KG1 (cell line): ENCODE measurements around the gene CLCNKB.
A peak's percentile ranks its signal among the peaks of the same experiment; 100 is the strongest.
"Not testable (repeated sequence)": the region's sequence is repeated elsewhere in the genome, so short reads cannot be mapped to it uniquely, and the experiment has no call there.

Source experiments
- DNase-seq: peaks from one replicate; lab custom pipeline; 2025; lab: John Stamatoyannopoulos, UW

The CLCNKB gene

DNA sequence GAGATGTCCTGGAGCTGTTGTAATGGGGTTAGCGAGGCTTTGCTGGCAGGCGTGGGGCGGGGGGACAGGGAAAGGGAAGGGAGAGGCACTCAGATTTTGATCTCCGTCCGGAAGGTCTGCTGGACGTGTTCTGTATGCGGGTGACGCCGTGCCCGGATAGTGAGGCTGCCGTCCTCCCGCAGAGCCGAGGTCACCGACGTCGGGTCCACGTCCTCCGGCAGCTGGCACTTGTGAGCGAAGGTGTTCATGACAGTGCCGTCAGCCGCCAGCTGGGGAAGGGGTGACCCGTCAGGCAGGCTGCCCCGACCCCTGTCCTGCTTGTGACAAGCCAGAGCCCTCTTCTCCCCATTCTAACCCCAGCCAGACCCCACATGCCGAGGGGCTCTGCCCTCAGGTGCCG, 28.1 kb upstream of the CLCNKB start:
- no peak for DNase-seq

- no peak for DNase-seq
Measured at GRCh38 chr1:16015960-16016901, 27.4 kb upstream of the CLCNKB start.

DNA sequence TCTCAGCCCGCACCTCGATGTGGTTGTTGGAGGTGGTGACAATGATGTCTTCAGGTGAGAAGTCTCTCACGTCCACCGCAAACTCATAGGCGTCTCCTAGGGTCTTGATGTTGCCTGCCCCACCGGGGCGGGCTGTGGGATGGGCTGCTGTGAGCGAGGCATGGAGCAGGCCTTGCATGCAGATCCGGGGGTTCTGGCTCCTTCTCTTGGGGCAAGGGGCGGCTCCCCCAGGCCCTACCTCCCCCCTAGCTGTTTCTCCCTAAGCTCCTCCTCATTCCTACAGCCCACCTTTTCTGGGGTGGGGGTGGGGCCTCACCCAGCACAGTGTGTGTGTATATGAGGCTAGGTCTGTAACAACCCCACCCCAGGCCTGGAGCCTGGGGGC, 26.5 kb upstream of the CLCNKB start:
- no peak for DNase-seq

- no peak for DNase-seq
Measured at GRCh38 chr1:16017461-16018303, 25.9 kb upstream of the CLCNKB start, which contains the start of gene HSPB7. Gene HSPB7 (minus strand): TSS chr1:16018043. CDS start chr1:16017963, 80 bp downstream.

GRCh38 chr1:16018308-16018707, 25.3 kb upstream of the CLCNKB start:
- DNase-seq = no peak

DNA sequence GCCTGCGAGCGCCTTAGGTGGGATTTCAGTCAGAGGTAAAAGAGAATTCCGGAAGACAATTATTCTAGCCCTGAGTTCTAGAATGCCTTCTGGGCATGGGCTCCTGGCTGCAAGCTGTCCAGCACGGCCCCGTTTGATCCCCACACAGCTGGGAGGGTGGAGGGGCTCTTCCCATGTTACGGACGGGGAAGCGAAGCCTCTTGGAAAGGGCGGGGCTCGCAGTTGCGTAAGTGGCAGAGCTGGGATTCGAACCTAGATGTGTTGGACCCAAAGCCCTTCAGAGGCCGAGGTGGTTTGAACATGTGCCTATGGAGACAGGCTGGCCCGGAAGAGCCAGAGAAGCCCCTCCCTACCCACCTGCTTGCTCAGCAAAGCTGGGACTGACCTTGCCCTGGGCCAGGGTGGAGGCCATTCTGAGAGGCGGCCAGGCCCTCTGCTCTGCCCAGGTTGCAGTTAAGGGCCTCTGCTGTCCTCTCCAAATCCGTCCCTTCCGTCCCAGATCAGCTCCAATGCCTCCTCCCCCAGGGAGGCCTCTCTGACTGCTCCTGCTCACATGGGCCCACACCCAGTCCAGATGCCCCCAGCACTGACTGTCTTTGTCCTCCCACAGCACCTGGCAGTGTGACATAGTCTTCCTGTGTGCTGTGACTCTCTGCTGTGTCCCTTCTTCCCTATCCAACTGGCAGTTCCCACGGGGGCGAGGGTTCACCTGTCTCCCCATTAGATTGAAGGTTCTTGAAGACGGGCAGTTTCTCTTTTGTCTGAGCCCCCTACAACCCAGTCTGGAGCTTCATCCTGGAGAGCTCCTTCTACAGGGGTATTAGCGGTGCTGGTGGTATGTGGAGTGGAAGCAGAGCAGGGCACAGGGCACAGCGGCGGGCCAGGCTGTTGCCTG, 24.6 kb upstream of the CLCNKB start:
- no peak for DNase-seq

GRCh38 chr1:16019644-16020277, 23.8 kb upstream of the CLCNKB start:
- DNase-seq = no peak

DNA sequence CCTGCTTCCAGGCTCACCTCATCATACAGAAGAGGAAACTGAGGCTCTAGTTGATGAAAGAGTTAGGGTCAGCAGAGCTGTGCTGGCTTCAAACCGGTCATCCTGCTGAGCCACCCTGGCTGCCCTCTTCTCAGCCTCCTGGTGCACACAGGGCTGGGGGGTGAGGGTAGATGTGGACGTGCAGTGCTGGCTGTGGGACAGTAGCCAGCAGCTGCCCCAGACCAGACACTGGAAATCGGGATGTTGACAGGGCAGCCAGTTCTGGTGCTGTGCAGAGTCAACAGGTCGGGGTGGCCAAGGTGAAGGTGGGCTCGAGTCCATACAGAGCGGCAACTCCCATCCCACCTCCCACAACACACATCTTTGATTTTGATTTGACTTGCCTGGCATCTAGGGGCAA, 23.3 kb upstream of the CLCNKB start:
- no peak for DNase-seq

- not testable (repeated sequence) for DNase-seq
Measured at GRCh38 chr1:16020878-16021277, 22.7 kb upstream of the CLCNKB start.

DNA sequence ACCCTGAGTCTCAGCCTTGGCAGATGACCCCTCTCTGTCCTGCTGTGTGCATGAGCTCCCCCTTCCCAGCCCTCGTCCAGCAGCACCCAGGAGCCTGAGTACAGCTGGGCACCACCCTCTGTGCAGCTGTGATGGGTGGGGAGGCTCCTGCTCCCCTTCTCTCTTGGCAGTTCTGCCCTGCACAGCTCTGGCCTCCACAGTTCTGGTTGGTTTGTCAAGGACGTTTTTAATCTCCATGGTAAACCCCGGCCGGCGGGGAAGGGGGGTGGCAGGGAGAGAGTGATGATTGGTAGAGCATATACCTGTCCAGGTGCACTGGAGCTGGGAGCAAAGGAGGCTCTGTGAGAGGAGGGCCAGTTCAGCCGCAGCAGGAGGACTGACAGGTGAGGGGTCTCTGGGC, 21.9 kb upstream of the CLCNKB start, which contains the start of gene CLCNKA:
Gene CLCNKA (plus strand): TSS at position 356 of the 400 bp plus-strand sequence. CDS start 584 bp downstream, outside the sequence.
- DNase-seq = no peak

- DNase-seq = no peak
Measured at GRCh38 chr1:16022393-16022792, 21.2 kb upstream of the CLCNKB start.

- no peak for DNase-seq
Measured at GRCh38 chr1:16023050-16023653, 20.4 kb upstream of the CLCNKB start.

- not testable (repeated sequence) for DNase-seq
Measured at GRCh38 chr1:16026302-16026701, 17.3 kb upstream of the CLCNKB start.

- DNase-seq = no peak
Measured at GRCh38 chr1:16026723-16027484, 16.7 kb upstream of the CLCNKB start.

GRCh38 chr1:16028237-16029002, 15.2 kb upstream of the CLCNKB start:
- no peak for DNase-seq

- not testable (repeated sequence) for DNase-seq
Measured at GRCh38 chr1:16029003-16029268, 14.6 kb upstream of the CLCNKB start.

DNA sequence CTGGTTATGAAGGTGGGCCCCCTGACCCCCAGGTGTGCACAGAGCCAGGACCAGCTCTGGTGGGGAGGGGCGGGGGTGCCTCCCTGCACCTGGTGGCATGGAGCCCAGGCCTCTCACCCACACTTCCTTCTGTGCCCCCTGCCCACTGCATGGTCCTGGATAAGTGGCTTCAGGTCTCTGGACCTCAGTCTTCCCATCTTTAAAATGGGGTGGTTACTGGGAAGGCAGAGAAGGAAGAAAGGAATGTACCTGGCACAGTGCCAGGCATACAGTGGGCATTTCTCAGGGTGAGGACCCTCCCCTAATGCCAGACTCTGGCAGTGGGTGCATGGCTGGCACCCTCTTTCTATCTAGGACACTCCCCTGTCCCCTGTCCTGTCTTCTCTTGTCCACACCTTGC, 14.3 kb upstream of the CLCNKB start:
- DNase-seq = no peak

DNA sequence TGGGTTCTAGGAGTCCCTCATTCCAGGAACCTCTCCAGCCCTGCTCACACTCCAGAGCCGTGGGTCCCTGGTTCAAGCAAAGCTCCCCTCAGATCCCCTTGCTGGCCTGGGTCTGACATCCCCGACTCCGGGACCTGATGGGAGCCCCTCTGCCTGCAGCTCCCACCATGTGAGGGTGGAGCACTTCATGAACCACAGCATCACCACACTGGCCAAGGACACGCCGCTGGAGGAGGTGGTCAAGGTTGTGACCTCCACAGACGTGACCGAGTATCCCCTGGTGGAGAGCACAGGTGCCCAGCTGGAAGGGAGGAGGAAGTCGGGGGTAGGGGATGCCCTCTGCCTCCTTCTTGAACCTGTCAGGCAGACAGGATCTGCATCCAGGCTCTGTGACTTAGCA, 12.0 kb upstream of the CLCNKB start:
- no peak for DNase-seq

- peak; percentile 39 for DNase-seq
Measured at GRCh38 chr1:16032388-16033102, 11.0 kb upstream of the CLCNKB start.
